Measurements from ENCODE around the gene RPF1.
"Not testable (repeated sequence)": the region's sequence is repeated elsewhere in the genome, so short reads cannot be mapped to it uniquely, and the experiment has no call there.

The RPF1 gene

GRCh38 chr1:84504580-84505492, 25.8 kb downstream of the RPF1 start:
- DNase-seq: no peak
- H3K9me3 ChIP-seq: no peaks in the 10 kb centered on the region
- no peak for TF ChIP-seq CTCF (IDR thresholded peaks at IDR 0.05; ENCODE audit: low read depth, low read length)
- H3K4me3 ChIP-seq (ENCODE audit: low read depth, low read length): peak overlapping the region; percentile 90
- no peaks in the 10 kb centered on the region for H3K36me3 ChIP-seq
- peaks cover 7% of the 10 kb centered on the region for H3K4me1 ChIP-seq
- H3K27me3 ChIP-seq: no peaks in the 10 kb centered on the region

- Histone ChIP-seq H3K36me3 (no peaks in the 10 kb centered on the region), H3K4me1 (peaks cover 7% of the 10 kb centered on the region), H3K9me3 (no peaks in the 10 kb centered on the region), H3K4me3 (ENCODE audit: low read depth, low read length) (peak overlapping the region; percentile 90), H3K27me3 (no peaks in the 10 kb centered on the region)
- no peak for TF ChIP-seq CTCF (IDR thresholded peaks at IDR 0.05; ENCODE audit: low read depth, low read length)
- no peak for DNase-seq
These were observed 26.5 kb downstream of the RPF1 start for GRCh38 chr1:84505493-84506001.

GRCh38 chr1:84506002-84506728, 27.1 kb downstream of the RPF1 start, which contains the start of the genes GNG5 and SPATA1:
GNG5 (minus strand) TSS chr1:84506581; CDS start chr1:84506091, 490 bp downstream.
SPATA1 (plus strand) TSS chr1:84506386; CDS start chr1:84516360, 9,974 bp downstream.
- peak; percentile 95 for DNase-seq
- peak within 1 kb of the TSS; percentile 90 for H3K4me3 ChIP-seq (ENCODE audit: low read depth, low read length)
- H3K27me3 ChIP-seq: no peaks in the 10 kb centered on the region
- H3K36me3 ChIP-seq: no peaks in the 10 kb centered on the region
- no peak for TF ChIP-seq CTCF (IDR thresholded peaks at IDR 0.05; ENCODE audit: low read depth, low read length)
- peaks cover 7% of the 10 kb centered on the region for H3K4me1 ChIP-seq
- H3K9me3 ChIP-seq: no peaks in the 10 kb centered on the region

GRCh38 chr1:84506729-84507453, 27.8 kb downstream of the RPF1 start:
- H3K36me3 ChIP-seq: no peaks in the 10 kb centered on the region
- H3K4me1 ChIP-seq: peaks cover 7% of the 10 kb centered on the region
- no peaks in the 10 kb centered on the region for H3K9me3 ChIP-seq
- no peak for DNase-seq
- H3K4me3 ChIP-seq (ENCODE audit: low read depth, low read length): peak overlapping the region; percentile 90
- no peaks in the 10 kb centered on the region for H3K27me3 ChIP-seq
- TF ChIP-seq CTCF (IDR thresholded peaks at IDR 0.05; ENCODE audit: low read depth, low read length): no peak

GRCh38 chr1:84507887-84508286, 28.8 kb downstream of the RPF1 start:
- not testable (repeated sequence) for H3K27me3 ChIP-seq; H3K4me1 ChIP-seq; DNase-seq; H3K9me3 ChIP-seq; H3K36me3 ChIP-seq; H3K4me3 ChIP-seq (ENCODE audit: low read depth, low read length)

GRCh38 chr1:84508510-84508909, 29.4 kb downstream of the RPF1 start:
- no peak overlapping the region for H3K4me3 ChIP-seq (ENCODE audit: low read depth, low read length)
- no peaks in the 10 kb centered on the region for H3K27me3 ChIP-seq
- TF ChIP-seq CTCF (IDR thresholded peaks at IDR 0.05; ENCODE audit: low read depth, low read length): no peak
- H3K4me1 ChIP-seq: peaks cover 5% of the 10 kb centered on the region
- DNase-seq: no peak
- no peaks in the 10 kb centered on the region for H3K9me3 ChIP-seq
- H3K36me3 ChIP-seq: no peaks in the 10 kb centered on the region
